DMS114 treated with DMSO at 0.1 percent for 48 hours (cell line): ENCODE measurements around the gene SLC38A5.
"Not testable (repeated sequence)": the region's sequence is repeated elsewhere in the genome, so short reads cannot be mapped to it uniquely, and the experiment has no call there.

Source experiments
- DNase-seq: peaks from one replicate; lab custom pipeline; 2025; ENCODE audit not compliant: unreplicated experiment; lab: John Stamatoyannopoulos, UW

The SLC38A5 gene

GRCh38 chrX:48470833-48471118 is 716 bp upstream of the SLC38A5 start:
- no peak for DNase-seq

DNA sequence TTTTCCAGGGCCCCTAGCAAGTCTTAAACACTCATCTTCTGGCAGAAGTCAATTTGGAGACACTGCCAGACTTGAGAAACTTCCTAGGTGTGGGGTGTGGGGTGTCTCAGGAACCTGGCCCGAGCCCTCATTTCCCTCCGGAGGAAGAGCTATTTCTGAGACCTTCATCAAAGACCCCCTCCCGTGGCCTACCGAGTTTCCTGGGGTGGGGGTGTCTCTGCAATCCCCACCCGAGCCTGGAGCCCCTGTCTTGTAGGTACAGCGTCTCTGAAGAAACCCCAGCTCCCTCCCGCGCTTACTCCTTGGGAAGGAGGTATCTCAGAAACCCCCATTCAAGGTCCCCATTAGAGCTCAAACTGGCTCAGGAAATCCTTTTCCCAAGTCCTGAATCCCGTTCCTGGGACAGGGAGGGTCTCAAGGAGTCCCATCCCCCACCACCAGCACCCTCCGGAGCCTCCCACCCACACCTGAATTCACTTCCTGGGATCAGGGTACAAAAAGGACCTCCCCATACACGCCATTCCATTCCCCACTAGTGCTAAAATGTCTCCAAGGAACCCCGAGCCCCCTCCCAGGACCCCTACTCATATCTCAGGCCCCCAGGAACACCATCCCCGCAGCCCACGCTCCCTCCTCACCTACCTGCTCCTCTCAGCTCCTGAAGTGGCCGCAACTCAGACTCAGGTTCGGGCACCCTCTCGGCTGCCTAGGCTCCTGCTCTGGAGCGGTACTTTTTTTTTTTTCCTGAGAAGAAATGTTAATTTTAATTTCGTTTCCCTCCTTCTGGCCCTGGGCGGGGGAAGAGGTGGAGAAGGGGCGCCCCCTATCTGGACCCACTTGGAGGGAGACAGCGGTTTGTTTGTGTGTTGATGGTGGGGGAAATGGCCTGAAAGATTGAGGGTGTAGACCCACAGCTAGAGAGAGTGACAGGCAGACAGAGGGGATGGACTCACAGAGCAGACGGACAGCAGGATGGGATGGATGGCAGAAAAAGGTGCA is 1.1 kb downstream of the SLC38A5 start:
- DNase-seq = no peak

GRCh38 chrX:48468247-48468671 is 1.8 kb downstream of the SLC38A5 start:
- no peak for DNase-seq

- no peak for DNase-seq
Measured at GRCh38 chrX:48467281-48467761, 2.7 kb downstream of the SLC38A5 start.

GRCh38 chrX:48466696-48467095 is 3.4 kb downstream of the SLC38A5 start:
- no peak for DNase-seq

DNA sequence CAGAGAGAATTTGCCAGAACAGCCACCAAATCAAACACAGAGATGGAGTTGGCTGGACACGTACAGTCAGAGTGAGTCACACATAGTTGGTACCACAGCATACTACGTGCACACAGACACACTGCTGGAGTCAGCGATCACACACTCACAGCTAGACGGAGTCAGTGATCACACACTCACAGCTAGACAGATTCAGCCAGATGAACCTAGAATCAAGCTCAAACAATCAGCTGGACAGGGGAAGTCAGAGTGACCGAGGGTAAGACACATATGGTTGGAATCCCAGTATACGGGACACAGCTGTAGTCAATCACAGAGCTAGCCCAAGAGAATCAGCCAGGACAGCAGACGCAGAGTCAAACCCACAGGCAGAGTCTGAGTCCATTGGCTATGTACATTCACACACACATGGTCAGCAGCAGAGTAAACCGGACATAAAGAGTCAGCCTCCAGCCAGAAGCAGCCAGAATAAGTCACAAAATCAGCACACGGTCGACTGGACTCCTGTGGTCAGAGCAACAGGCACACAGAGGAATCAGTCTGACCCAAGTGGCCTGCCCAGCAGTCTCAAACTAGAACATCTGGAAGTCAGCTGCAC is 4.6 kb downstream of the SLC38A5 start:
- no peak for DNase-seq

GRCh38 chrX:48461830-48462229 is 8.2 kb downstream of the SLC38A5 start:
- no peak for DNase-seq

DNA sequence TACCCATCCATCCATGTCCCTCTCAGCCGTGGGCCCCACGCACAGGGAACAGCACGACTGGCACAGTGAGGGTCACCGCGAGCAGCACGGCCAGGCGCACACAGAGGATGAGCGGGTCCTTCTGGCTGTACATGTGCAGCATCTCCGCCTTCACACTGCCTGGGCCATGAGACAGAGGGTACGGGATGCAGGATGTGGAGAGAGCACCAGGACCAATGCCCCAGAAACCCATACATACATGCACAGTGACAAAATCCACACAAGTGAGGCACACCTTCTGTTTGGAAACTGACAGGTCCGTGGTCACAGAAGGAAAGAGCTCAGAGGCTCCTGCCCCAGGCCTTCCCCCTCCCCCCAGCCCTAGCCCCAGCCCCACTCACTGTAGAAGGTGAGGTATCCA is 9.5 kb downstream of the SLC38A5 start:
- no peak for DNase-seq

DNA sequence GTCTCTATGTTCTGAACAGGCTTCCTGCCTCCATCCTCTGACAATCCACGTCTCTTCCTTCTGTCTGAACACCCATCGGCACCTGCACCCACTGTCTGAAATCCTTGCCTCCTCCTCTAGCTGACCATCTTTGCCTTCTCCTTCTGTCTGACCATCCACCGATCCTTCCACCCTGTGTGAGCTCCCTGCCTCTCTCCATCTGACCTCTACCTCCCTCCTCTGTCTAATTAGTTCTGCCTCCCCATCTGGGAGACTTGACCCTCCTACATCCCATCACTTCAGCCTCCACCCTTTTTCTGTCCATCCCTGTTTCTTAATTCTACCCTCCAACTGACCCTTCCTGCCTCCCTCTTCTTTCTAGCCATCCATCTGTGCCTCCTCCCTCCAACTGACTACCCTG is 10.0 kb downstream of the SLC38A5 start:
- no peak for DNase-seq

DNA sequence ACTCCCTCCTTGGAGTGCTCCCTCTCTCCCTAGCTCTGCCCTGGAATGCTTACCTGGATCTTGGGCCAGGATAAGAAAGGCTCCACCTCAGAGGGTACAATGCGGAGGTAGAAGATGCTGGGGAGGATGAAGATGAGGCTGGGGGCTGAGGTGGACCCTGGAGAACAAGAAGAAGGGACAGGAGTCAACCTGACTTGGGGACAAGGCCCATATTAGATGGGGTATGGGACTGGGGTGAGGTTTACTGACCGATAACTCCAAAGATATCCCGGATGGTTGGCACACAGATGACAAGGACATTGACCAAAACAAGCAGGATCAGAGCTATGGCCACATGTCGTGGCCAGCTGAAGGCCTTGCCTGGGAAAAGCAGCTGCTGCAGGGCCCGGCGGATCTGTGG is 10.6 kb downstream of the SLC38A5 start:
- no peak for DNase-seq

DNA sequence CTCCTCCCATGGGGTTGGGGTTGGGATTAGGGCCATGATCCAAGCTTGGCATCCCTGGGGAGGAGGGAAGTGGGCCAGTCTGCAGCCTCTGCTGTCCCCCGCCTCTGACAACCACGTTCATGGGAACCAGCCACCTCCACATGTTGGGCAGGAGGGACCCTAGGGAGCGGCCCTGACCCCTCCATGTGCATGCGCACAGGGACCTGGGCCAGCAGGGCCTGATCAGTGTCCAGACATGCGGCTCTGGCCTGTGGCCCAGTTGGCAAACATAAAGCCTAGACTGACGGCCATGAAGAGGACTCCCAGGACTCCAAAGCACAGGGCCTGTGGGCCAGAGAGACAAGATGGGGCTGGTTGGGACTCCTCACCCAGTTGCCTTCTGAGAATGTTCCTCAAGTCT is 11.3 kb downstream of the SLC38A5 start:
- DNase-seq = no peak

DNA sequence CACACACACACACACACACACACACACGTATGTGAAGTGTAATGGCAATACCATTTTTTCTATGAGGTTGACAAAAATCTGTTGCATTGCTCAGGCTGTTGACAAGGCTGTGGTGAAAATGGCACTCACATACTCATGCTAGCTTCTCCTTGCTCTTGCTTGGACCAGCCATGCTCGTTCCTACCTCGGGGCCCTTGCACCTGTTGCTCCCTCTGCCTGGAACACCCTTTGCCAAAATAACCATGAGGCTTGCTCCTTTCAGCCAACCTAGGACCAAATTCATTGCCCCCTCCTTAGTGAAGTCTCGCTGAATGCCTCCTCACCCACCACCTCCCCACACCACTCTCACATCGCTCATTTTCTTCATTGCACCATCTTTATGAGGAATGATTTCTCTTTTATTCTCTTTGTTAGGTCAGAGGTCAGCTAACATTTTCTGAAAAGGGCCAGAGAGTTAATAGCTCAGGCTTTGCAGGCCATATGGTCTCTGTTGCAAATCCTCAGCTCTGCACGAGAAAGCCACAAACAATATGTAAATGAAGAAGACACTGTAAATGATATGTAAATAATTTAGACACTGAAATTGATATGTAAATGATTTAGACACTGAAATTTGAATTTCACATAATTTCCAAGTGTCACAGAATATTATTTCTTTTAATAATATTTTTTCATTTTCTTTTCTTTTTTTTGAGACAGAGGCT is 13.3 kb downstream of the SLC38A5 start:
- DNase-seq = no peak

- no peak for DNase-seq
Measured at GRCh38 chrX:48451708-48452107, 18.4 kb downstream of the SLC38A5 start.

GRCh38 chrX:48450076-48450475 is 20.0 kb downstream of the SLC38A5 start:
- no peak for DNase-seq

DNA sequence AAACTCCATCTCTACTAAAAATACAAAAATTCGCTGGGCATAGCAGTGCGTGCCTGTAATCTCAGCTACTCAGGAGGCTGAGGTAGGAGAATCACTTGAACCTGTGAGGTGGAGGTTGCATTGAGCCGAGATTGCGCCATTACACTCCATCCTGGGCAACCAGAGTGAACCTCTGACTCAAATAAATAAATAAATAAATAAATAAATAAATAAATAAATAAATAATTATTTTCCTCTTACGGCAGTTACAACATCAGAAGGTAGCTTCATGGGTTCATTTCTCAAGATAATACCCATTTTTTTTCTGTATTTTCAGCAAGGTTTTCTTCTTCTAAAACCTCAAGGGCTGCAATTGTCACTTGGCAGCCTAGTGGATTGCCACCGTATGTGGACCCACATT is 22.9 kb downstream of the SLC38A5 start:
- not testable (repeated sequence) for DNase-seq

- not testable (repeated sequence) for DNase-seq
Measured at GRCh38 chrX:48433713-48434112, 36.3 kb downstream of the SLC38A5 start.

- not testable (repeated sequence) for DNase-seq
Measured at GRCh38 chrX:48430166-48430565, 39.9 kb downstream of the SLC38A5 start.

DNA sequence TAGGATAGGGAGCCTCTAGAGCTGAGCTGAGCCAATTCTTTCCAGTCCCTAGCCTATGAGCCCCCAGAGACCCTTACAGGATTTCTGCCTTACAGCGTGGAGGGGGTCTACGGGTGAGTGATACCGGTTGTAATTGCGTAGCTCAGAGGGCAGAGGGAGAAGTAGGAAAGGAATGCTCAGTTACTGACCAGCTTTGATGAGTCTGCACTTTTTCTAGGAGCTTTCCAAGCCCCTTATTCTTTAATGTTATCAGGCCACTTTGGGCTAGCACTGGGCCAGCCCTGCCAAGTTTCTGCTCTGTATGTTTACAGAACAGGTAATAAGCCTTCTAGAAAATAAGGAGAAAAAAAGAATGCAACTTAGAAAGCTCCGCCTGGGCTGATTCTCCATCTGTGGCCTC is 40.5 kb downstream of the SLC38A5 start:
- DNase-seq = not testable (repeated sequence)

- DNase-seq = not testable (repeated sequence)
Measured at GRCh38 chrX:48427027-48427716, 42.9 kb downstream of the SLC38A5 start.

DNA sequence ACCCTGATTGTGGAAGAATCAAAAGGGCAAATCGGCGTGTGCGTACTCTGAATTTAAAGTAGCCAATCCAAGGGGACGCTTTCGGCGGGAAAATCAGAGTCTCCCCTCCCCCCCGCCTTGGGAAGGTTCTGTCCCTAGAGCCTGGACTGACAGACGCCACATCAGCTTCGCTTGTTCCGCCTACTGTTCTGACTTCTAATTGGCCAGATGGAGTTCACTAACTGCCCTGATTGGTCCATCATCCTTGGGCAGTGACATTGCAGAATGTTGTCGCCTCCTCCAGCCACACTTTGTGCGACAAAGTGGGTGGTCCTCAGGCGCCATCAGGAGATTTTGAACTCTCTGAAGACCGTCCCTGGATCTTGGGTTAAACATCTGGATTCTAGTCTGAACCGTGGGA is 58.2 kb downstream of the SLC38A5 start, which contains the start of gene SSX4B:
SSX4B (minus strand) TSS at position 101 of the 400 bp plus-strand sequence. CDS start 588 bp downstream, outside the sequence.
- DNase-seq = not testable (repeated sequence)
